HG02588 (cell line): ENCODE measurements around the gene LRIG1.

Experiments used
- ATAC-seq: cut with Tn5 transposase; IDR thresholded peaks from one replicate; pipeline ENCODE4 v1.9.1; 2021; ENCODE audit warnings: mild to moderate bottlenecking, moderate library complexity; ENCODE audit not compliant: unreplicated experiment

Gene LRIG1

DNA sequence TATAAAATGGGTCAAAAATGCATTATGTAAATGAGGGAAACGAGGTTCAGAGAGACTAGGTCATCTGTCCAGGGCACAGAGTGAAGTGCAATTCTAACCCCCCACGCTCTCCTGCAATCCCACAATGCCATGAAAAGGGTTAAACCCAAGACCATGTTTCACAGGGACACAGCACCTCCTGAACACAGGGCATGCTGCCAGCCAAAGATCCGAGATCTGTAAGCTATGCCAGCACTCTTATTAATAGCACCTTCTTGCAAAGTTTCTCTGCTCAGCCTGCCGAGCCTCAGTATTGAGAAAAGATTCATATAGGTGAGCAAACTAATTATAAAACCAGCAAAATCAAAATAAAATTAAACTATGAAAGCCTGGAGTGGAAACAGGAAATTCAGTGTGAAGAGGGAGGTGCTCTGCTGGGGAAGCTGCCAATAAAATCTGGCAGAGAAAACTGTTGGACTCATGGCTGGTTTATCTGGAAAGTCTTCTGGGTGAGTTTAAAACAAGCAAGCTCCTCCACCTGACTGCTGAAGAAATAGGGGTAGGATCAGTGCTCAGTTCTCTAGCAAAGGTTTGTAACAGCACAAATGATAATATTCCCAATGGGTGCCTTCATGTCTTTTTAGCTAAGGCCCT, 50.3 kb downstream of the LRIG1 start:
- no peak for ATAC-seq

DNA sequence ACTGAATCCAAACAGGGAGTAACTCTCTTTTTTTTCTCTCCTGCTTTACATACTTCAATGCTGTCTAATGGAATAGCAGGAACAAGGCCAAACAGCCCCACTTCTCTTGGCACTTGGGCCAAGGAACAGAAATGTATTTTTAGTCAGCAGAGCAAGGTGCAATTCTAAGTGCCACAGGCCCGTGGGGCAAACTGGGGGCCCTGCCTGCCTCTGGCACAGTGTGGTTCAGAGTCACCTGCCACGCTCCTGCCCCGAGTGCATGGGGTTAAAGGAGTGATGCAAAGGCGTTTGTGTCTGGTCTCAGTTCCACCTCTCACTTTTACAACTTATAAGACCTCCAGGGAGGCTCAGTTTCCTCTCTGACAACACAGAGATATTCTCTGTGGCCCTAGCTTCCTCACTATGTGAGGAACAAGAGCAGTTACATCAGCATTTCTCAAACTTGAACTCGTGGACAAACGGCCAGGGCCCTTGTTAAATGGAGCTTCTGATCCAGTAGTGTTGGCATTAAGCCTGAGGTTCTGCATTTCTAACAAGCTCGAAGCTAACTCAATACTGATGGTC, 51.3 kb downstream of the LRIG1 start:
- ATAC-seq: peak; percentile 63

DNA sequence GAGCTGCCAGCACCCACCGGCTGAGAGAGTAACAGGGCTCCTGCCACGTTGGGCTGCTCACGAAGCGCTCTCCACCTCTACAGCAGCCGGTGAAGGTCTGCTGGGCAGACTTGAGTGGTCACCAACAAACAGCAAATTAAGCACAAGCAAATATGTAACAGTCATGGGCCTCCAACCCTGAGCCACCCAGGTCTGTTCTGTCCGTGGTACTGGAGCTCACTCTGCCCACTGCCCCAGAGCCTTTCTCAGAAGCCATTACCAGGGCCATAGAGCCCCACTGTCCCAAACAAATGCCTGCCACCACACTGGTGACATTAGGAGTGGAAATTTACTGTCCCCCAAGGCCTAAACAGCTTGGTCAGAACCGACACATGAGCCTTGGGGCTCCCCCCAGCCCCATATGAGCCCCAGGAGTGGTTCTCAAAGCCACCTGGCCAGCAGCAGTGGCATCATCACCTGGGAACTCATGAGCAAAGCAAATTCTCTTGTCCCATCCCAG, 56.6 kb downstream of the LRIG1 start:
- no peak for ATAC-seq

DNA sequence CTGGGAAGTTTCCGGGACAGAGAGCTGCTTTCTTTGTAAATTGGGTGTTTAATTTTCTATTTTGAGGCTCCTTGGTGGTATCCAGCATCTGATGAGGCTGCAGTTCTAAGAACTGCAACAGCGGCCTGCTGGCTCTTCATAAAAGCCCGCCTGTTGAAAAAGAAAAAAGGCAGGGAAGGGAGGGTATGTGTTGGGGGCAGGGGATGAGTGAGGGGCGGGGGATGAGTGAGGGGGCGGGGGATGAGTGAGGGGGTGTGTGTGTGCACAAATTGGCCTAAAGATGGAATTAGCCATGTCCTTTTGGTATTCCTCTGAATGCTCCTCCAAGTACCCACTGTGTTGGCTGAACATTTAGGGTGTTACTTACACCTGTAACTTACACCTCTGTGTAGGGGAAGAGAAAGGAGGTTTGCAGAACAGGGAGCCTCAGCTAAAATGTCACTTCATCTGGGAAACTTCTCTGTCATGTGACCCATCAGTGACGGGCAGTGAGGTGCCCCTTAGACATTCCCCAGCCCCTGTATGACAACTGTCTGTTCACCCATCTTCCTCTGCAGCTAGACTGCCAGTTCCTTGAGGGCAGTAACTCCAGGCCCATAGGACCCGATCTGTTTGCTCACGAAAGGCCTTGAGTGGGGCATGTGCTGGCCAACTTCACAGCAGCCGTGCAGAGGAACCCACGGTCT, 57.6 kb downstream of the LRIG1 start:
- ATAC-seq: no peak

DNA sequence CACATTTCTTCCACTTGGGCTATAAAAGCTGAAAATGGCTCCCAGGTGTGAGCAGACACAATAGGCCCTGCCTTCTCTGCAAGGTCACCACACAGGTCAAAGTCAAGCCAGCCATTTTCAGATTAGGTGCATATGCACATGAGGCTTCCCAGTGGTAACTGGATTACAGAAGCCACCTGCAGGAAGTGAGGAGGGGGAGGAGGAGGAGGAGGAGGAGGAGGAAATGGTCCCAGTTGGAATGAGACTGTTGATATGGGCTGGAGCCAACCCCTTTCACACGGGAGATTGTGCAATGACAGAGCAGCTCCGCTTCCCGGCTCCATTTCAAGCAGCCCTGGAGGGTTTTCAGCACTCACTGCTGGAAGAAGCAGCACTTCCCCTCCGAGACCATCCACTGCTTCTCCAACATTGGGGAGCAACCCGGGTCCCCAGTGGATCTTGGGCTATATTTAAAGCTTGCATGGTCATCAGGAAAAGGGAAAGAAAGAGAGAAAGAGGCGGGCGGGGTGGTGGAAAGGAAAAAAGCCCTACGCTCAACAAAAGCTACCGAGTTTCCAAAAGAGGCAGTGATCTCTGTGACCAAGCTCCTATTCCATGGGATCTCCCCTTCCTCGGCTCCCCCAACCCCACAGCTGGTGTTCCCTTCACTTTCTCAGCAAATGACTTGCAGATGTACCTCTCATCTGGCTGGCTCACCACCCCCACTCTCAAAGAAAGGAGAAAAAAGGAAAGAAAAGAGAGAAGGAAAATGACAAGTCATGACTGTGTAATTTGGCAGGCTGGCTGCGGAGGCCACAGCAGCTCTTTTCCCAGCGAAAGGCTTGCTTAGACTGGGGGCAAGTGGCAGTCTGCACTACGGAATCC, 58.3 kb downstream of the LRIG1 start:
- ATAC-seq: no peak

DNA sequence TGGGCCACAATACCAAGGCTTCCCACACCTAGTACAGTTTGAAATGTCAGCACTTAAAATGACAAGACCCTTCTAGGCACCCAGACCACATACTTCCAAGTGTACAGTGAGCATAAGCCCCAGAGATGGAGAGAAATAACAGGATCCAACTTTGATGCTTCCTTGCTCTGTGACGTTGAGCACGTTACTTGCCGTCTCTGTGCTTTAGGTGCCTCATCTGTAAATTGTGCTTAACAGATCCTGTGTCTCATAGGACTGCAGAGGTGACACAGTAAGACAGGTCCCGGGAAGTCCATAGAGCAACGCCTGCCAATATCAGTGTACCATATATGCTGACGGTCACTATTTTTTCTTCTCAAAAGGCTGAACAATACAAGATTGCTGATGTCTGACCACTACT, 59.1 kb downstream of the LRIG1 start:
- no peak for ATAC-seq

DNA sequence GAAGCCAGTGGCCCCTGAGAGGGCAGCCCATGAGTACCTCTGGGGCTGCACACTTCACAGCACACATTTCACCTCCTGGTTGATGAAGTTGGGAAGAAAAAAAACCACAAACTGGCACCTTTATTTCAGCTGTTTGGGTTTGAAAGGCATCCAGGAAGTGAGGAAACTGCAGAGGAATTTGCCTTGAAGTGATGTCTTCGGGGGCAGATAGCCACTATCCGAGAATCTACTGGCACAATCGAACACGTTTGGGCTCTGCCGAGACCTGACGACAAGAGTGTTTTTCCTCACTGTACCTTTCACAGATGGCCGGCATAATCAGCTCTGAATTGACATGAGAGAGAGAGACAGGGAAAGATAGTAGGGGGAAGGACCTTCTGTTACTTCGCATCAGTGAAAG, 59.7 kb downstream of the LRIG1 start:
- ATAC-seq: no peak

DNA sequence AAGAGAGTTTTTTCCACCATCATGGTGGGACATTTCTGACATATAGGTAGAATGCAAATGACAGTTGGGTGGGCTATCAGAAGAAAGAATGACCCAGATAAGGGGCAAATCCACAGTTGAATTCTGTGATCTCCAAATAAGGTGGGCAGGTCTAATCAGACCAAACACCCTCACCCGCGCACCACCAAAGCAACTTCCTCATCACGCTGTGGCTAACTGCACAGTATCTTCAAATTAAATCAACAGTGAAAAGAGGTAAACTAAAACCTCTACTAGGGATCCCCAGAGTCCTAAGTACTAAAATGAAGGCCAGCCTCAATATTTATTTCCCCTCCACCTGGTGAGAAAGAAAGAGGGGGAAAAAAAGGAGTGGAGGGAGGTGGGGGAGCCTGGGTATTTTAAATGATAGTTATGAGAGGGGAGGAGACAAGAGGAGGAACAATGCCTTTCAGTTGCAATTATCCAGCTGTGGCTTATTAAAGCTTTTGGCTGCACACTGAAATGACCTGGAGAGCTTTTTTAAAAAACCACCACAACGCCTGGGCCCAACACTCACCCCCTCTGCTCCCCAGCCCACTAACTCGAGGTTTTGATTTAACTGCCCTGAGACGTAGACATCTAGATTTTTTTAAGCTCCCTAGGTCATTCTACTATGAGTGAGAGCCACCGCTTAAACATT, 61.0 kb downstream of the LRIG1 start:
- ATAC-seq: no peak

DNA sequence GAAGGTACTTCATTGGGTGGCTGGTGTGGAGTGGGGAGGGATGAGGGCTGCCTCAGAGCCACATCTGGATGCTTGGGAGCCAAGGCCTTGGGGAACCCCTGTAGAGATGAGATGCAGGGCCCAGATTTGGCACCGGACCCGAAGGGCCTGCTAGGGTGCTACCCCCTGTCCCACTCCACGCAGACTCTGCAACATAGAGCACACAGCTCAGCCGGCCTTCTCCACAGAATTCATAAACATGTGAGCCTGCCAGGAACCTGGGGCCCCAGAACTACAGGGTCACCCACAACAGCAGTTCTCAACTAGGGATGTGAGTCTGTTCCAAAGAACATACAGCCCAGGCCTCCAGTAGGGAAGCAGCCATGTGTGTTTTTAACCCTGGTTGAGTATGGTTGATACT, 62.8 kb downstream of the LRIG1 start:
- no peak for ATAC-seq

DNA sequence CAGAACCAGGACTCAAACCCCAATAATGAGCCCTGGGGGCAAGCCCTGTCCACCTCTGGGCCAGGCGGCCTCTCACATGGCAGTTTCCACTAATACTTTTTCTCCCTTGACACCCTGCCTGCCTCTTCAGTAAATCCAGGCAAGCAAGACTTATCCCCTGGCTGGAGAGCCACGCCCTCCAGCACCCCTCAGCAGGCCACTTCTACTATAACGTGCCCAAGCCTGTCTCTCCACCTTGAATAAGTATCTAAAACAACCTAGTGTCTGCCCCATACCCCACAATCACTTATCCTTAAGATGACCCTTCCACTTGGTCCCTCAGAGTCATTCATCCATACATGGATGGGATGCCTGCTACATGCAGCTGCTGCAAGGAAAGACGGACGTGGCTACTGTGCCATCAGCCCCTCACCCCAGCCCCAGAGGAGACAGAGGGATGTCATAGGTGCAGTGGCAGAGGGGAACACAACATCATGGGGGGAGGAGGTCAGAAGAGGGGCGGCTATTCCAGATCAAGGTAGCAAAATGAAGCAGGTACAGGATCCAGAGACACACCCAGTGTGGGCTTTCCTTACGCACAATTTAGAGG, 63.4 kb downstream of the LRIG1 start:
- no peak for ATAC-seq

DNA sequence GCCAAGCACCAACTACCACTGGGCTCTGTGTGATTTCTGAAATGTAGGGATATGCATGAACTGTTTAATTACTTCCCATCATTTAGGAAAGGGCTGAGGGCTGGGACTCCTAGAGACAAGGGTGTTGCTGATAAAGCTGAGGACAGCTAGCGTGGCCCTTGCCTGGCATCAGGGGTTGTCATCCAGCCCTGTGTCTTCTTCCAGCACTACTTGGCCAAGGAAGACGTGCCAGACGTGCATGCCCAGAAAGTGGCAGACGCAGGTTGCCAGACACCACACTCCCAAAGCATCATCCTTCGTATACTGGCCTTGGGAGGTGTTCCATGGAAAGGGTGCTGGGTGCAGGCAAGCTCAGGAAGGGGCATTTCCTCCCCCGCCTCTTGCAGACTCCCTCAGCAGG, 64.8 kb downstream of the LRIG1 start:
- ATAC-seq: no peak

DNA sequence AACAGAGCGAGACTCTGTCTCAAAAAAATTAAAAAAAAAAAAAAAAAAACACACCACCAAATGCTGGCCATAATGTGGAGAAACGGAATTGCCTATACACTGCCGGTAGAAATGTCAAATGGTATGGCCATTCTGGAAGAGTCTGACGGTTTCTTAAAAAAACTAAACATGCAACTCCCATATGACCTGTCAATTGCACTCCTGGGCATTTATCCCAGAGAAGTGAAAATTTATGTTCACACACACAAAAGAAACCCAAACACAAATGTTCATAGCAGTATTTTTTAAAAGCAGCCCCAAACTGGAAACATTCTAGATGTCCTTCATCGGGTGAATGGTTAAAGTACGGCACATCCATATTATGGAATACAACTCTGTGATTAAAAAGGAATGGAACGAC, 66.1 kb downstream of the LRIG1 start:
- no peak for ATAC-seq

DNA sequence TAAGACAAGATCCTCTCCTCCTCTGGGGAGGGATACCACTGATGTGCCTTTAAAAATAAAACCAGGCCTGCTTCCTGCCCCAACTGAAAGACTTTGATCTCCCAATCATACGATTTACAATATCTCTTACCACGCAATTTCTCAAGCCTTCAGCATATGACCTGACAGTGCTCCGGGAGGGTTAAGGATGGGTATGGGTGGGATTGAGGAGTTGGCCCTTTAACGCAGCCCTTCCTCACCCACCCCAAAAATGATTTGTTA, 67.4 kb downstream of the LRIG1 start:
- no peak for ATAC-seq

DNA sequence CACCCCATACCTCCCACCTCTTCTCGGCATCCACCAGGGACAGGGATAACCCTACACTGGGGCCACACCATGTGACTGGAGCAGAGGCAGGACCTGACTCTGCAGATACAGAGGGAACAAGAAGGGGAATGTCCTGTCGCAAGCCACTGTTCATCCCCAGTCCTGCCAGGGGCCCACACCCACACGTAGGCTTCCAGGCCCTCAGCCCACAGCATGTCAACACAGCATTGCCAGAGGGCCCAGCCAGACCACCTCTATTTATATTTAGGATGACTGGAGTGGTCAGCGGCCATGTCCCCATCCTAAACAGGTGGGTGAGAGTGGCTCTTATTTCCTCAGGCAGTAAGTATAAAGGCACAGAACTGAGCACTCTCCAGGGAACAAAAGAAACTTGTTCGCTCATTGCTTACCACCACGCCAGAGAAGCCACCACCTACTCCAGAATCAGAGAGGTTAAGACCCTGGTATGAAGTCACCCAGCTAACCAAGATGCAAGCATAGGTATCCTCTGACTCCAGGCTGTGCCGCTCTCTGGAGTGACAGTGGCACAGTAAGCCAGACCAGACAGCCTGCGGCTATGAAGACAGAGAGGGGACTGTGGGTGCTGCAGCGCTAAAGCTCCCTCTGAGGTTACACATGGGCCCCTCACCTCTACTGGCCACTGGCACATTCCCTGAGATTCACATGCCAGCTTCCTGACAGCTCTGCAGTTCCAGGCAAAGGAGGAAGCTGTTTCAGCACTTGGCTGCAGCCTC, 67.9 kb downstream of the LRIG1 start:
- no peak for ATAC-seq

DNA sequence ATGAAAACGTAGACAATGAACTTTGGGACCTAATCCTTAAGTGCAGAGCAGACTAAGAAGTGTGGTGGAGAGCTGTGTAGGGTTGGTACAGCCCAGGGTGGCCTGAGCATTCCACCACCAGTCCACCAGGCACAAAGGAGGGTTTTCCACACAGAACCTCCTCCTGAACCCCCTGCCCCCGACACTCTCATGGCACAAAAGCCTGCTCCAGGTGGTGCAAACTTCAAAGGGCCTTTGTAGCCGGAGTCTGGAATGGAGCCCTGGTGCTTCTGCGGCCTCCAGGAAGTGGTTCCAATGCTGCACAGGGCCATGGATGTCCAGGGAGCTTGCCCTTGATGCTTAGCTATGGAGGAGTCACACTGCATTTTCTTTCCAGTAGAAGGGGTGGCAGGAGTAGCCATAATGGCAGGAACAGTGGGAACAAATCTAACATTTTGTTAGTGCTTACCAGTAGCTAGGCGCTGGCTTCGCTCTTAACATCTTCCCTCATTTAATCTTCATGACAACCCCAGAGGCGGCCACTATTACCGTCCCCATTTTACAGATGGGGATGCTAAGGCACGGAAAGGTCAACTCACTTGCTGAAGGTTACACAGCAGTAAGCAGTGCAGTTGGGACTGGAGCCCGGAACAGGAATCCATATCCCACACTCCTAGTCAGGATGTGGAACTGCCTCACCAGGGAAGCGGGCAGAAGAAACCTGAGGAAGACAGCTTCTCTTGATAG, 68.6 kb downstream of the LRIG1 start:
- ATAC-seq: no peak

DNA sequence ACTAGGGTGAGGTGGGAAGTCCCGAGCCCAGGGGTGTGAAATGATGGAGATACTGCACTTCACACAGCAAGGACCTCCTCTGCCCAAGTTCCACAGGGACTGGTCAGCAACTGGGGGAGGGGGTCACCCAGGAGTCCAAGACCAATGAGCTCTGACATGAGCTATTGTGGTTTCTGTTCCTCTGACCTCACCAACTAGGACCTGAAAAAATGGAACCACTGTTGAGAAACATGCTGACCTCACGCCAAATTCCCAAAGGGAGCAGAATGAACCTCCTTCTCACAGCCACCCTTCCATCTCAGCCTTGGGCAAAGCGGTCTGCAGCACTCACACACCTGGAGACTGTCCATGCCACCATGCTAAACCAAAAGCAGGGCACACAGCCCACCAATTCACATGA, 69.3 kb downstream of the LRIG1 start:
- ATAC-seq: no peak

DNA sequence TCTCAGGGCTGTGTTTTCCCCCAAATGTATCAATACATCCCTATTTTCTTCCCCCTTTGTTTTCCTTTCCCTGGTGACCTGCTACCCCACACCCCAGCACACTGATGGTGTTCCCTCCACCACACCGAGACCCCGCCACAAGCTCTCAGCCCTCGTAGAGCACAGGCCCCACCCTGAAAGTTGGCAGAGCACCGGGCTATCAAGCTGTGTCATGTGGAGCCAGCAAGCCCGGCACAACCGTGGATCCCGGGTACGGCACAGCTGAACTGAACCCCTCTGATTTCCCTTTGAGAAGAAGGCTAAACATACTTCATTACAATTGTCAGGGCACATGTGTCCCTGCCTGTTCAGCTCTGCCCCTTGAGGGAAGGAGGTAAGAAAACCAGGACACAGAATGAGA, 69.9 kb downstream of the LRIG1 start:
- no peak for ATAC-seq

DNA sequence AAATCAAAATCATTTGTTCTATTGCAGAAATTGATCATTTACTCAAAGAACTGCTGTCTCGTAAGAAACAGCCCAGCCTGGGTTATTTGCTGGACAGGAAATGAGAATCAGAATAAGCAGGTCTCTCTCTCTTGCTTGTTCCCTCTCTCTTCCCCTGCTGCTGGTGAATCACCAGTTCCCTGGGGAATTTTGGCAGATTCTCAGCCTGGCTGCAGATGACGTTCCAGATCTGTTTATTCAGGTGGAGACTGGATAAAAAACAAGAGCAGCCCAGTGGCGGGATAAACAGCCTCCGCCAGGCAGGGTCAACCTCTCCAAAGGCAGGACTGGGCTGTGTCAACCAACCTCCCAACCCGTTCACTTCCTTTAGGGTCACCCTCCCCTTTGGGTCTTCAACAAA, 72.1 kb downstream of the LRIG1 start:
- ATAC-seq: no peak

DNA sequence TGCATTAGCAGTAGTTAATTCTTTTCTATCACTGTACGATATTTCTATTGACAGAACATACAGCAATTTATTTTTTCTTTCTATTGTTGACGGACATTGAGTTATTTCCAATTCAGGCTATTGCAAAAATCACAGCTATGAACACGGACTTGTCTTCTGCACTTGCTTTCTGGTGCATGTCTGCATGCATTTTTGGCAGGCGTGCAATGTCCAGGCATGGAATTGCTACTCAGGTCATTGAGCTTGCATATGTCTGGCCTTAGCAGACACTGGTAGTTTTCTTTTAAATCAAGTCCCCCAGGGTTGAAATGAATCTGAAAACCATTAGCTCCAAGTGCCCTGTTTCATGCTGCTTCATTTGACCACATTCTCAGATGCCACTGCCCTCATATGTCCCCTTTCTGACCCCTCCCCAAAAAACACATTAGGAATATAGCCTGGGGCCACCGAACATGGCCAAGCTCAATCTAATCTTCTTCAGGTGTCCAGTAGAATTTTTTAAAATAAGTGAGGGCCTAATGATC, 72.8 kb downstream of the LRIG1 start:
- ATAC-seq: no peak
